ENCODE results near the gene CFTR.
"Not testable (repeated sequence)": the region's sequence is repeated elsewhere in the genome, so short reads cannot be mapped to it uniquely, and the experiment has no call there.

Gene CFTR

GRCh38 chr7:117479225-117480054 lies at the start of gene CFTR:
Gene CFTR (plus strand): TSS chr7:117480025. CDS start chr7:117480095, 70 bp downstream.
- DNase-seq (ENCODE audit: low read depth), result no peak

GRCh38 chr7:117435475-117436043 lies 44.3 kb upstream of the CFTR start:
- DNase-seq (ENCODE audit: low read depth), result no peak

- no peak for DNase-seq (ENCODE audit: low read depth)
Observed at GRCh38 chr7:117444646-117445045, 35.2 kb upstream of the CFTR start.

- DNase-seq (ENCODE audit: low read depth), result no peak
Observed at GRCh38 chr7:117445206-117445605, 34.6 kb upstream of the CFTR start.

GRCh38 chr7:117446220-117446815 lies 33.5 kb upstream of the CFTR start:
- DNase-seq (ENCODE audit: low read depth), result no peak

GRCh38 chr7:117448655-117449054 lies 31.2 kb upstream of the CFTR start:
- no peak for DNase-seq (ENCODE audit: low read depth)

GRCh38 chr7:117458977-117459583 lies 20.7 kb upstream of the CFTR start:
- DNase-seq (ENCODE audit: low read depth), result no peak

- no peak for DNase-seq (ENCODE audit: low read depth)
Observed at GRCh38 chr7:117459735-117460134, 20.1 kb upstream of the CFTR start.

GRCh38 chr7:117460815-117461214 lies 19.0 kb upstream of the CFTR start:
- DNase-seq (ENCODE audit: low read depth), result not testable (repeated sequence)

GRCh38 chr7:117468174-117468573 lies 11.7 kb upstream of the CFTR start:
- DNase-seq (ENCODE audit: low read depth), result no peak

GRCh38 chr7:117470777-117471176 lies 9.0 kb upstream of the CFTR start:
- DNase-seq (ENCODE audit: low read depth), result no peak

- DNase-seq (ENCODE audit: low read depth), result no peak
Observed at GRCh38 chr7:117472335-117472734, 7.5 kb upstream of the CFTR start.

- DNase-seq (ENCODE audit: low read depth), result no peak
Observed at GRCh38 chr7:117476557-117477215, 3.1 kb upstream of the CFTR start.

- DNase-seq (ENCODE audit: low read depth), result no peak
Observed at GRCh38 chr7:117478836-117479224, 995 bp upstream of the CFTR start.

GRCh38 chr7:117480055-117480362 lies 184 bp downstream of the CFTR start:
- no peak for DNase-seq (ENCODE audit: low read depth)

- DNase-seq (ENCODE audit: low read depth), result no peak
Observed at GRCh38 chr7:117480978-117481377, 1.2 kb downstream of the CFTR start.

GRCh38 chr7:117485118-117485620 lies 5.3 kb downstream of the CFTR start:
- DNase-seq (ENCODE audit: low read depth), result no peak

GRCh38 chr7:117489016-117489415 lies 9.2 kb downstream of the CFTR start:
- DNase-seq (ENCODE audit: low read depth), result no peak

- DNase-seq (ENCODE audit: low read depth), result no peak
Observed at GRCh38 chr7:117489430-117489829, 9.6 kb downstream of the CFTR start.

- no peak for DNase-seq (ENCODE audit: low read depth)
Observed at GRCh38 chr7:117489911-117490310, 10.1 kb downstream of the CFTR start.

- DNase-seq (ENCODE audit: low read depth), result no peak
Observed at GRCh38 chr7:117492649-117493048, 12.8 kb downstream of the CFTR start.

- no peak for DNase-seq (ENCODE audit: low read depth)
Observed at GRCh38 chr7:117493460-117493859, 13.6 kb downstream of the CFTR start.

Data from stimulated activated CD8-positive, alpha-beta memory T cell treated with anti-CD3 and anti-CD28 coated beads, Interleukin-15, amount 100 ng/mL, for 24 hours (primary cell).